Measurements from ENCODE around the gene DIRAS1.

DIRAS1 gene

GRCh38 chr19:2755811-2756210, 34.6 kb upstream of the DIRAS1 start:
- no peak overlapping the region for H3K4me3 ChIP-seq (ENCODE audit: control insufficient read depth, low read depth, low read length)
- no peak for TF ChIP-seq CTCF (IDR thresholded peaks at IDR 0.05; ENCODE audit: control insufficient read depth, insufficient read depth, low read depth, low read length, missing control alignments)
- no peak for DNase-seq (ENCODE audit: low read depth)

GRCh38 chr19:2755448-2755705, 34.2 kb upstream of the DIRAS1 start:
- DNase-seq (ENCODE audit: low read depth): no peak
- no peak overlapping the region for H3K4me3 ChIP-seq (ENCODE audit: control insufficient read depth, low read depth, low read length)
- TF ChIP-seq CTCF (IDR thresholded peaks at IDR 0.05; ENCODE audit: control insufficient read depth, insufficient read depth, low read depth, low read length, missing control alignments): no peak

- TF ChIP-seq CTCF (IDR thresholded peaks at IDR 0.05; ENCODE audit: control insufficient read depth, insufficient read depth, low read depth, low read length, missing control alignments): no peak
- no peak overlapping the region for H3K4me3 ChIP-seq (ENCODE audit: control insufficient read depth, low read depth, low read length)
- DNase-seq (ENCODE audit: low read depth): no peak
Observed at GRCh38 chr19:2754659-2755447, 33.7 kb upstream of the DIRAS1 start.

GRCh38 chr19:2751438-2751830, 30.3 kb upstream of the DIRAS1 start:
- H3K4me3 ChIP-seq (ENCODE audit: control insufficient read depth, low read depth, low read length): no peak overlapping the region
- no peak for TF ChIP-seq CTCF (IDR thresholded peaks at IDR 0.05; ENCODE audit: control insufficient read depth, insufficient read depth, low read depth, low read length, missing control alignments)
- DNase-seq (ENCODE audit: low read depth): no peak

- no peak for TF ChIP-seq CTCF (IDR thresholded peaks at IDR 0.05; ENCODE audit: control insufficient read depth, insufficient read depth, low read depth, low read length, missing control alignments)
- no peak for DNase-seq (ENCODE audit: low read depth)
- no peak overlapping the region for H3K4me3 ChIP-seq (ENCODE audit: control insufficient read depth, low read depth, low read length)
Observed at GRCh38 chr19:2750808-2751437, 29.8 kb upstream of the DIRAS1 start.

- no peak overlapping the region for H3K4me3 ChIP-seq (ENCODE audit: control insufficient read depth, low read depth, low read length)
- no peak for TF ChIP-seq CTCF (IDR thresholded peaks at IDR 0.05; ENCODE audit: control insufficient read depth, insufficient read depth, low read depth, low read length, missing control alignments)
- DNase-seq (ENCODE audit: low read depth): no peak
Observed at GRCh38 chr19:2747349-2747748, 26.2 kb upstream of the DIRAS1 start.

All from AG09309 (cell line).